ENCODE measurements around the gene DLGAP1. TPM values are rescaled to one million over a fixed set of nuclear protein-coding genes. Genes with fewer than 3 reads are reported as not detected.
A peak's percentile ranks its signal among the peaks of the same experiment; 100 is the strongest.
"Not testable (repeated sequence)": the region's sequence is repeated elsewhere in the genome, so short reads cannot be mapped to it uniquely, and the experiment has no call there.

DLGAP1 gene
- total RNA-seq, result 2.0 TPM

DNA sequence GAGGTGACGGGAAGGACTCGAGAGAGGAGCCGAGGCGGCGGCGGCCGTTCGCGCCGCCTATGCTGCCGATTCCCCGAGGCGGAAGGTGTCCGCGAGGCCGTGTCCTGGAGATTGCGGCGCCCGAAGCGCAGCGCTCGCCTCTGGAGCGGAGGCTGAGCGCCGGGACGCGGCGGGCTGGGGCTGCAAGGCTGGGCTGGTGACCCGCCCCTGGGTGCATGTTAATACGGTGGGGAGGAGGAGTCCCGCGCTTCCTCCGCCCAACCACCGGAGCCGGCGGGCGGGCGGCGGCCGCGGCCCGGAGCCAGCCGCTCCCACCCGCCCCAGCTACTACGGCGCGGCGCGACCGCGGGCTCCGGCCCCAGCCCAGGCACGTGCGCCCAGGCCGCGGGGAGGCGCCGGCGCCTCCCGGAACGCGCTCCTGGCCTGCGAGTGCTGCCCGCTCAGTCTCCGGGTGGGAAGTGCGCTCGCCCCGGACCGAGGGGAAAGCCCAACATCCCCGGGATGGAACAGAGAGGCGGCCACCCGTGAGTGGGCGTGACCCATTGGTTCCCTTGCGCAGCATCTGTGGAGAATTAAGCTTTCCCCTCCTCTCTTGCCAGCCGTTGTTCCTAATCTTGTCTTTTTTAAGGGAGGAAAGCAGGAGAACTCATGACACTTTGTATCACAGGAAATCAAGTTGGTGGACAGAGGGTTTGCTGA is at the start of gene DLGAP1:
Gene DLGAP1 (minus strand): TSS at position 195 of the 699 bp plus-strand sequence.
- TF ChIP-seq, protein P1, sequence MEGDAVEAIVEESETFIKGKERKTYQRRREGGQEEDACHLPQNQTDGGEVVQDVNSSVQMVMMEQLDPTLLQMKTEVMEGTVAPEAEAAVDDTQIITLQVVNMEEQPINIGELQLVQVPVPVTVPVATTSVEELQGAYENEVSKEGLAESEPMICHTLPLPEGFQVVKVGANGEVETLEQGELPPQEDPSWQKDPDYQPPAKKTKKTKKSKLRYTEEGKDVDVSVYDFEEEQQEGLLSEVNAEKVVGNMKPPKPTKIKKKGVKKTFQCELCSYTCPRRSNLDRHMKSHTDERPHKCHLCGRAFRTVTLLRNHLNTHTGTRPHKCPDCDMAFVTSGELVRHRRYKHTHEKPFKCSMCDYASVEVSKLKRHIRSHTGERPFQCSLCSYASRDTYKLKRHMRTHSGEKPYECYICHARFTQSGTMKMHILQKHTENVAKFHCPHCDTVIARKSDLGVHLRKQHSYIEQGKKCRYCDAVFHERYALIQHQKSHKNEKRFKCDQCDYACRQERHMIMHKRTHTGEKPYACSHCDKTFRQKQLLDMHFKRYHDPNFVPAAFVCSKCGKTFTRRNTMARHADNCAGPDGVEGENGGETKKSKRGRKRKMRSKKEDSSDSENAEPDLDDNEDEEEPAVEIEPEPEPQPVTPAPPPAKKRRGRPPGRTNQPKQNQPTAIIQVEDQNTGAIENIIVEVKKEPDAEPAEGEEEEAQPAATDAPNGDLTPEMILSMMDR (IDR thresholded peaks at IDR 0.05), result no peak
- no peaks in the 10 kb centered on the region for H3K27me3 ChIP-seq
- H3K4me3 ChIP-seq, result peak within 1 kb of the TSS; percentile 62 to 76
- H3K27ac ChIP-seq, result peak within 1 kb of the TSS in 1 of 2 donors; percentile 53
- H3K4me1 ChIP-seq, result peaks cover 0 to 5% of the 10 kb centered on the region in 2 donors
- intact Hi-C loops (cut with DNase I), result loop anchor here (5.0 to 10.0 kb wide), 2 partner anchors 840 to 1003 kb away; partner anchors contain the start of genes TGIF1 and ZBTB14
- H3K9me3 ChIP-seq, result no peaks in the 10 kb centered on the region
- DNase-seq (ENCODE audit: low spot score in 2 of 2), result peak in 1 of 2 donors; percentile 79
- no peaks in the 10 kb centered on the region for H3K36me3 ChIP-seq

DNA sequence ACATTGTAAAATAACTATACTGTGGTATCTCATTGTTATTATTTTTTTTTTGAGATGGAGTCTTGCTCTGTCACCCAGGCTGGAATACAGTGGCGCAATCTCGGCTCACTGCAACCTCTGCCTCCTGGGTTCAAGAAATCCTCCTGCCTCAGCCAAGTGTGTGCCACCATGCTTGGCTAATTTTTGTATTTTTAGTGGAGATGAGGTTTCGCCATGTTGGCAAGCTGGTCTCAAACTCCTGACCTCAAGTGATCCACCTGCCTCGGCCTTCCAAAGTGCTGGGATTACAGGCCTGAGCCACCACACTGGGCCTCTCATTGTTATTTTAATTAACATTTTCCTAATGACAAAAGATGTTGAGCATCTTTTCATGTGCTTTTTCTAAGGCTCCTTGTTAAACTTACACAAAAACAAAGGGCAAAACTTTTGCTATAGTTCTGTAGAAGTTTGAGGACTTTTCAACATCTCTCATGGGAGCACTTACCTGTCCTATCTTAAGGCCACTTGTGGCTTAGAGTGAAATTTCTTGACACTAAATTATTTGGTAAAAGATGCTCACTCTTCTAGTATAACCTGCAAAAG is 39.7 kb upstream of the DLGAP1 start:
- H3K4me3 ChIP-seq; H3K27ac ChIP-seq; H3K4me1 ChIP-seq; H3K27me3 ChIP-seq; H3K9me3 ChIP-seq; H3K36me3 ChIP-seq; intact Hi-C loops (cut with DNase I); DNase-seq (ENCODE audit: low spot score in 2 of 2): not testable (repeated sequence)

DNA sequence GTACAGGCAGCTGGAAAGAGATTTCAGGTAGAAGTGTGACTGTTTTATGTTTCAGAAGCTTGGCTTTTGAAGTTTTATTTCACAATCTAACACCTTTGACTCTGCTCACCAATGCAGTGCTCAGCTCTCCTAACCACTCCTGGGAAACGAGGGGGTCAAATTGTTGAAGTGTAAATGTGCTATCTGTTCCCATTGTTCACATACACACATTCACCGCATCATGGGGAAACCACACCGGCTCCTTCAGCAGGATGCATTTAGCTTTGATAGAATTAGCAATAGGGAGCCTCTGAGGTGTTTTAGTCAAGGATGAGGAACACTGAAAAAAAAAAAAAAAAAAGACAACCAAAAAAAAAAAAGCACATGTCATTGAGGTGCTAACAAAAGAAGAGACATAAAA is 13.4 kb upstream of the DLGAP1 start:
- no peaks in the 10 kb centered on the region for H3K4me1 ChIP-seq
- no peaks in the 10 kb centered on the region for H3K36me3 ChIP-seq
- H3K9me3 ChIP-seq, result no peaks in the 10 kb centered on the region
- TF ChIP-seq, protein P1 (IDR thresholded peaks at IDR 0.05), result no peak
- H3K27me3 ChIP-seq, result no peaks in the 10 kb centered on the region
- H3K4me3 ChIP-seq, result no peak overlapping the region
- no peak overlapping the region for H3K27ac ChIP-seq
- intact Hi-C loops (cut with DNase I), result no loop called here
- DNase-seq (ENCODE audit: low spot score in 2 of 2), result no peak

DNA sequence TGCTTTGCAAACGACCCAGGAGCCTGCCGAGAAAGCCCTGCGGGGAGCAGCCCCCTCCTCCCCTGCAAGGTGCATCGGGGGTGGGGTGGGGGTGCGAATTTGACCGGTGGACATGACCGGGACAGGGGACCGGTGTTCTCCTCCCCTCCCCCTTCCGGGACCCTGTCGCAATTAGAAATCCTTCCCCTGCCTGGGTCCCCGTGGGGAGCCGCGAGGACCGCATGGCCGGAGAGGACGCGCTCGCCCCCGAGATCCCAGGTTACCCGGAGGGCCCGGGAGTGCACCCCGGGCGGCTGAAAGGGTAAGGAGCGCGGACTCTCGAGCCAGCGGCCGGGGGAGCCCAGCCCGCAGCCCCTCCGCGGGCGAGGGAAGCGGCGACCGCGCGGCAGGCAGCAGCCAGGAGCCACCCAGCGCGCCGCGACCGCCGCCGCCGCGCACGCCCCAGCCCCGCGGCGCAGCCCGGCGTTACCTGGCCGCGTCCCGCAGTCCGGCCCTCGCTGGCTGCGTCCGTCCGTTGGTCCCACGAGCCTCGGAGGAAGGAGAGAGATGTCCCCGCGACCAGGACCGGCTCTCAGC is 482 bp downstream of the DLGAP1 start:
- DNase-seq (ENCODE audit: low spot score in 2 of 2), result no peak
- intact Hi-C loops (cut with DNase I), result loop anchor here (5.0 to 10.0 kb wide), 2 partner anchors 840 to 1002 kb away; partner anchors contain the start of genes TGIF1 and ZBTB14
- peaks cover 0 to 5% of the 10 kb centered on the region in 2 donors for H3K4me1 ChIP-seq
- no peaks in the 10 kb centered on the region for H3K9me3 ChIP-seq
- peak overlapping the region; percentile 62 to 76 for H3K4me3 ChIP-seq
- no peaks in the 10 kb centered on the region for H3K36me3 ChIP-seq
- H3K27ac ChIP-seq, result peak overlapping the region in 1 of 2 donors; percentile 53
- no peaks in the 10 kb centered on the region for H3K27me3 ChIP-seq
- TF ChIP-seq, protein P1 (IDR thresholded peaks at IDR 0.05), result no peak

DNA sequence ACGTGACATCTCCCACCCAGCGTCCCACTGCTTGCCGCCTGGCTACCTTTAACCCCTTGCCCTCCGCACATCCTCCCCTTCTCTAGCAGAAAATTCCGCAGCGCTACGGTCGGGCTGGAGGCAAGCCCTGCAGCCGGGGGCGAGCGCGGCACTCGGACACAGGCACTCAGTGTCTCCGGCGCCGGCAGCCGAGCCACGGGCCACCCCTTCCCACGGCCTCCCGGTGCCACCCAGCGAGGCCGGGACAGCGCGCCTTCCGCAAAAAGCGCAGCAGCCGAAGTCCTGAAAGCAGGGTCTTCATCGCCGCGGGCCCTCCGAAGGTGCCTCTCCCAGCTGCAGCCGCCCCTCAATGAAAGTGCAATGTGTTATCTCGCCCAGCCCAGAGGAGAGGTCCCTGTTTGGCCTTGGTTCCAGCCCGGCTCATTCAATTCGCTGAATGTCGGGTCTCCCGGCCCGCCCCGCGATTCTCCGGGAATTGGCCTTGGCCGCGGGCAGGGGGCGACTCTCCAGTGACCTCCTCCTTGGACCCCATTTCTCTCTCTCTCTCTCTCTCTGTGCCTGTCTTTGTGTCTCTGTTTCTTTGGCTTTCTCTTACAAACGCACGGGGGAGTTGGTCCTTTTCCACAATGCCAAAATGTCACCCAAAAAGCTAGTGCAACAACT is 1.1 kb downstream of the DLGAP1 start:
- Histone ChIP-seq H3K4me1 (peaks cover 0 to 5% of the 10 kb centered on the region in 2 donors), H3K27ac (no peak overlapping the region), H3K4me3 (peak overlapping the region; percentile 62 to 76), H3K9me3 (no peaks in the 10 kb centered on the region), H3K27me3 (no peaks in the 10 kb centered on the region), H3K36me3 (no peaks in the 10 kb centered on the region)
- TF ChIP-seq, protein P1 (IDR thresholded peaks at IDR 0.05), result no peak
- no peak for DNase-seq (ENCODE audit: low spot score in 2 of 2)
- intact Hi-C loops (cut with DNase I), result loop anchor here (10.0 kb wide), 1 partner anchor 841 kb away; the partner anchor contains the start of gene ZBTB14

All from ascending aorta (tissue), 2 donors.